Epithelial cell of esophagus (primary cell): ENCODE data around the gene ABLIM2.

ENCODE experiments used
- DNase-seq: peaks from one replicate; pipeline ENCODE4 v3.0.0; 2010; ENCODE audit warnings: low read depth
- H3K4me3 ChIP-seq: 2 replicates; pipeline ENCODE4 v1.5.1; 2011; ENCODE audit warnings: mild to moderate bottlenecking, low read length, control low read depth
- CTCF ChIP-seq: IDR thresholded peaks from 2 replicates; pipeline ENCODE4 v1.5.1; 2011; ENCODE audit warnings: low read depth, mild to moderate bottlenecking, low read length, control low read depth, inconsistent platforms; ENCODE audit not compliant: insufficient read depth; ENCODE audit errors: missing control alignments

The ABLIM2 gene

GRCh38 chr4:8102831-8103230 lies 55.8 kb downstream of the ABLIM2 start:
- no peak for DNase-seq
- no peak for TF ChIP-seq CTCF
- no peak overlapping the region for H3K4me3 ChIP-seq

GRCh38 chr4:8102076-8102355 lies 56.6 kb downstream of the ABLIM2 start:
- no peak for DNase-seq
- TF ChIP-seq CTCF: no peak
- H3K4me3 ChIP-seq: no peak overlapping the region

- no peak for TF ChIP-seq CTCF
- DNase-seq: peak; percentile 69
- H3K4me3 ChIP-seq: no peak overlapping the region
These were observed 57.2 kb downstream of the ABLIM2 start for GRCh38 chr4:8101213-8102075.

- no peak for TF ChIP-seq CTCF
- no peak overlapping the region for H3K4me3 ChIP-seq
- no peak for DNase-seq
These were observed 58.6 kb downstream of the ABLIM2 start for GRCh38 chr4:8099981-8100464.

- no peak for TF ChIP-seq CTCF
- DNase-seq: no peak
- H3K4me3 ChIP-seq: no peak overlapping the region
These were observed 60.1 kb downstream of the ABLIM2 start for GRCh38 chr4:8098506-8098905.

GRCh38 chr4:8097721-8098345 lies 60.8 kb downstream of the ABLIM2 start:
- no peak for DNase-seq
- no peak for TF ChIP-seq CTCF
- no peak overlapping the region for H3K4me3 ChIP-seq
